Measurements from ENCODE around the gene NOTCH2NLA.
"Not testable (repeated sequence)": the region's sequence is repeated elsewhere in the genome, so short reads cannot be mapped to it uniquely, and the experiment has no call there.

NOTCH2NLA gene

DNA sequence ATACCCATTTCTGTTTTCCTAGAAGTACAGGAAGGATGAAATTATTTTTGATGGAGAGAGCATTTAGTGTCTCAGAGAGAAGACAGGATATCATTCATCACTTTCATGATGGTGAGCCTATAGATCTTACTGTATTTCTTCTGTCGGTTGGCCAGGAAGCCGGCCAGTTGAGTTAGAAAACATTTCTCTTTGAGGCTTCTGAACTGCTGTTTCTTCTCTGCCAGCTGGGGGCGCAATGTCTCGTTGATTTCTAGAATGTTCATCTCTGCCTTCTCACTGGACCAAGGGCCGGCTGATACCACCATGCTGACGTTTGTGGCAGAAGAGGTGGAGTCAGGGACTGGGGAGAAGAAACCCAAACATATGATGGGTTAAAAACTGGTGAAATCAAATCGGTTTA is 84.4 kb downstream of the NOTCH2NLA start, which contains the start of gene NBPF10:
Gene NBPF10 (minus strand): TSS at position 340 of the 400 bp plus-strand sequence. CDS start 35 bp downstream, at position 305.
- not testable (repeated sequence) for DNase-seq

All from GDM1 (cell line).